Large intestine (tissue), 3 donors: ENCODE measurements around the gene PLCB1. TPM values are rescaled to one million over a fixed set of nuclear protein-coding genes. Genes with fewer than 3 reads are reported as not detected.

Experiments
- DNase-seq, 2 donors: peaks; one replicate each; pipeline versions ENCODE4 v3.0.0 to v3.0.0-alpha.2; 2013
- H3K27ac ChIP-seq: one replicate; pipeline ENCODE4 v1.5.1; 2013; ENCODE audit warnings: low read length
- H3K27me3 ChIP-seq: 2 replicates; pipeline ENCODE4 v1.6.1; 2013; ENCODE audit warnings: low read length; ENCODE audit not compliant: control insufficient read depth, insufficient read depth
- H3K36me3 ChIP-seq: 2 replicates; pipeline ENCODE4 v1.6.1; 2013; ENCODE audit warnings: low read length; ENCODE audit not compliant: control insufficient read depth, insufficient read depth
- H3K4me1 ChIP-seq: one replicate; pipeline ENCODE4 v1.6.1; 2013; ENCODE audit warnings: low read length; ENCODE audit not compliant: control insufficient read depth, insufficient read depth
- H3K4me3 ChIP-seq: one replicate; pipeline ENCODE4 v1.5.1; 2013; ENCODE audit warnings: low read length
- H3K9me3 ChIP-seq: one replicate; pipeline ENCODE4 v1.6.1; 2013; ENCODE audit warnings: mild to moderate bottlenecking, low read depth, low read length, moderate library complexity; ENCODE audit not compliant: control insufficient read depth
- WGBS: methylation state at CpG from one replicate; pipeline ENCODE4 v1.1.5; 2013; ENCODE audit warnings: low lambda C conversion rate; ENCODE audit not compliant: insufficient coverage; 5-methylcytosine and 5-hydroxymethylcytosine counted together
- polyA plus RNA-seq: library from polyadenylated mRNA; unstranded; fragments of 120-200 nt; gene quantifications from one replicate; pipeline ENCODE4 v1.2.1, GENCODE V29; 2013

The PLCB1 gene
- polyA plus RNA-seq, 1 donor: 7.4 TPM

DNA sequence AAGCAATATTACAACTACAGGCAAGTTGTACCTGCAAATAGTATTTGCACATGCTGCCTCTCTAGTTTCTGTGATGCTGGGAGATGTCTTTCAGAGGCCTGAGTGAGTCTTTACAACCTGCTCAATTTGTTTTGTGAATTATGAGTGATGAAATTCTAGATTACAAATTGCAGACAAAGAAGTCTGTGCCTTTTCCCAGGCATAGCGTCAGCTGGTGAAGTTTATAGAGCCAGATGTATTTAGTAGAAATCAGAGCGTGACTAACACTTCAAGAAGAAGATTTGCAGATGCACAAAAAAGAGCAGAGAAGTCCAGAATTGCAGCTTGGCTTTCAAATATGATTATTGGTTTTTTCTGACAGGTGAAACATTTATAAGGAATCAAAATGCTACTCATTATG lies 289.9 kb downstream of the PLCB1 start:
- no peak overlapping the region for H3K27ac ChIP-seq
- no peak for DNase-seq
- no peaks in the 10 kb centered on the region for H3K9me3 ChIP-seq
- H3K27me3 ChIP-seq: no peaks in the 10 kb centered on the region
- 87% methylated on average over 2 of the region's 2 CpGs for WGBS
- H3K36me3 ChIP-seq: no peaks in the 10 kb centered on the region
- H3K4me3 ChIP-seq: no peak overlapping the region
- no peaks in the 10 kb centered on the region for H3K4me1 ChIP-seq

DNA sequence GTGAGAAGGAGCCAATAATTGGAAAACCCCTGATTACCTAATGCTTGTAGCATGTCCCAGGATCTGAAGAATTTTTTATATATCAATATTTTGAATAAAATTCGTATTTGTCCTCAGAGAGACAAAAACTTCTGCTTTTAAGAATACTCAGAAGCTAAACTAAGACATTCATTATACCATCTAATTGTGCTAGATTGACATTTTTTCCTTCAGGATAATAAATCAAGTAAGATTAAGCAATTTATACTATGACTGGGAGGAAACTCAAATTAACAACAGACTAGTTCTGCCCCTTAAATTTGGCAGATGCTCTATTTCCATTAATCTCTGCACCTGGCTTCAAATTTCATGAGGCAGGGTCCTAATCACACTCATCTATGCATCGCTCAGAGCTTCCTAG lies 291.4 kb downstream of the PLCB1 start:
- no peak for DNase-seq
- Histone ChIP-seq H3K4me3 (no peak overlapping the region), H3K36me3 (no peaks in the 10 kb centered on the region), H3K4me1 (no peaks in the 10 kb centered on the region), H3K27me3 (no peaks in the 10 kb centered on the region), H3K27ac (no peak overlapping the region), H3K9me3 (no peaks in the 10 kb centered on the region)
- 89% methylated on average over 1 of the region's 2 CpGs for WGBS

DNA sequence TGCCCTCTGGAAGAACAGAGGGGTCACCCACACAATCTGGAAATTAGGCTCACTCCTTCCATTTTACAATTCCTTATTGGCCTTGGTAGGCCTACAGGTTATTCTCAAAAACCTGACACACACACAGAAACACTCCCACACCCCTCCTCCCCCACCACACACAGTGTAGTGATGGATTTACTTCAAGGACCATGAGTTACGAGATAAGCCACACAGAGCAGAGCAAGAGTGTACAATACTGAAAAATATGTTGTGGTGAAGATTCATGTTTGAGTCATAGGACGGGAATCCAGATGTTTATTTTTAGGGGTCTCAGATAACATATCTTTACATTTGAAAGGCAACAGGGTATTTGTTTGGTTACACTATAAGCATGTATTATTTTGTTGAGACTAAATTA lies 291.9 kb downstream of the PLCB1 start:
- Histone ChIP-seq H3K36me3 (no peaks in the 10 kb centered on the region), H3K4me1 (no peaks in the 10 kb centered on the region), H3K27me3 (no peaks in the 10 kb centered on the region), H3K4me3 (no peak overlapping the region), H3K27ac (no peak overlapping the region), H3K9me3 (no peaks in the 10 kb centered on the region)
- DNase-seq: no peak
- WGBS: no CpG with 5 or more reads among the region's 2 CpGs

DNA sequence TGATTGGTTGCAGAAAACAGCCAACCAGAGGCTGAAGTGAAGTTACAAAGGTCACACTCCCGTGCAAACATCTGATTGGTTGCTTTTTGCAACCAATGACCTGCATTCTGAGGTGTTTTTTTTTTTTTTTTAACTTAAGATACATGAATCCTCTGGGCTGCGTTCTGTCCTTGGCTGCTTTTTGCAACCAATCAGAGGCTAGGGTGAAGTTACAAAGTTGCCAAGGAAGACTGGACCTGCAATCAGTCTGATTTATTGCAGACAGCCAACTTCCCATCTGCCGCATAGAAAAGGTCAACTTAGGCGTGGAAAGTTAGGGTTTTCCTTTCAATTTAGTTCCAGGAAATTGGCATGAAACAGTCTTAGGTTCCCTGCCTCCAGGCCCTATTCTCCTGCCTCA lies 292.9 kb downstream of the PLCB1 start:
- DNase-seq: no peak
- H3K4me1 ChIP-seq: no peaks in the 10 kb centered on the region
- no peaks in the 10 kb centered on the region for H3K27me3 ChIP-seq
- H3K27ac ChIP-seq: no peak overlapping the region
- H3K4me3 ChIP-seq: no peak overlapping the region
- H3K36me3 ChIP-seq: no peaks in the 10 kb centered on the region
- H3K9me3 ChIP-seq: no peaks in the 10 kb centered on the region
- no CpG with 5 or more reads among the region's 4 CpGs for WGBS

DNA sequence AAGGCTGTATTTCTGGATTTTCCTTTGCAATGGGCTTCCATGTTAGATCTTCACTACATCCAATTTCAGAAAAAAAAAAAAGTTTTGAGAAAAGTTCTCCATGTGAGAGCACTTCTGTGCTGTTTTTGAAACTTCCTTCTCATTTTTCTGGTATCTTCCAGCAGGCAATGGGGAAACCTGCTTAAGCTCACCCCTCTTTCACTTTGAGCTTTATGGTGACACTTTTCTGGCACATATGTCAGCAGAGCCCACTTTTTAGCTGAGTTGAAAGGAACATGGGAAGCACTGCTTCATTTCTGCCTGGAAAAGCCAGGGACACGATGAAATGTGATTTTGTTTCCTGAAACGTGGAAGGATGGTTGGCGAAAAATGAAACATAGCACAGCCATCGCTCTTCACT lies 293.7 kb downstream of the PLCB1 start:
- H3K27ac ChIP-seq: no peak overlapping the region
- no peak overlapping the region for H3K4me3 ChIP-seq
- no peak for DNase-seq
- H3K4me1 ChIP-seq: no peaks in the 10 kb centered on the region
- WGBS: no CpG with 5 or more reads among the region's 4 CpGs
- no peaks in the 10 kb centered on the region for H3K36me3 ChIP-seq
- no peaks in the 10 kb centered on the region for H3K27me3 ChIP-seq
- no peaks in the 10 kb centered on the region for H3K9me3 ChIP-seq

DNA sequence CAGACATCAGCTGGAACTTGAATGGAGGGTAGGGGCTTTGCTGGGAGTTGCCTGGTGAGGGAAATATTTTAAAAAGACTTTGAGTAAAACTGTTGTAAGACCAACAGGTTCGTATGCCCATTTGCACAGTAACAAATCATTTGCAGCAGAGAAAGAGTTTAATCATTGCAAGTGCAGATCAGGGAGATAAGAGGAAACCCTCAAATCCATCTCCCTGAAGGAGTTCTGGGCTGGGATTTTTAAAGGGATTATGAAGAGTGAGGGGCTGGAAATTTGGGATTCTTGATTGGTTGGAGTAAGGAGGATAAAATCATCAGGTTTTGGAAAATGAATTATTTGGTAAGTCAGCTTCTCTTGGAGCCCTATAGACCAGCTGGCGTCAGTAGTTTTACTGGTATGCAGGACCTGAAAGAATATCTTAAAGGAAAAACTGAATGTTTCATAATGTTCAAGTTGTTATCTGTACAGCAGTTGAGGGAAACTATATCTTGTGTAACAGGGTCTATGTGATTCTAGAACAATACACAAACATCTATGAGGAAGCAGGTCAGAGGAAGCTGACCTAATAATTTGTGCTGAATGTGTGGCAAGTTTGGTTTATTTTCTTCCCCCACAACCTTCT lies 295.5 kb downstream of the PLCB1 start:
- no peaks in the 10 kb centered on the region for H3K4me1 ChIP-seq
- no peaks in the 10 kb centered on the region for H3K36me3 ChIP-seq
- no peak overlapping the region for H3K27ac ChIP-seq
- WGBS: no CpG with 5 or more reads among the region's 2 CpGs
- no peak for DNase-seq
- H3K27me3 ChIP-seq: no peaks in the 10 kb centered on the region
- H3K9me3 ChIP-seq: no peaks in the 10 kb centered on the region
- no peak overlapping the region for H3K4me3 ChIP-seq

DNA sequence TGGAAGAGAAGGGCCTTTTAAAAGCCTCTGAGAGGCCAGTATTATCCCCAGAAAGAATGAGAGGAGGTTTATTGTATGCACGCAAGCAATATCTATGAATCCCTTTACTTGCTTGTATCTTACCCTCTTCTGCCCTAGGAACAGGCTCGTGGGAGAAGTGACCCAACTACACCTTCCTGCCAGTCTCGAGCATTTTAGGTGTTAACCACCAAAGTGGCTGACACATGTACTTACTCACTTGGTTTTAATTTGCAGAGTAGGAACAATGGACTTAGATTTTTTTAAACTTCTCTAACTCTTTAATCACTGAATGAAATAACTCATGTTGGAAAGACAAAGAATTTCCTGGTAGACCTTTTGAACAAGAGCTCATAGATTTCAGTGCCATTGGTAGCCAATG lies 296.9 kb downstream of the PLCB1 start:
- H3K4me1 ChIP-seq: no peaks in the 10 kb centered on the region

DNA sequence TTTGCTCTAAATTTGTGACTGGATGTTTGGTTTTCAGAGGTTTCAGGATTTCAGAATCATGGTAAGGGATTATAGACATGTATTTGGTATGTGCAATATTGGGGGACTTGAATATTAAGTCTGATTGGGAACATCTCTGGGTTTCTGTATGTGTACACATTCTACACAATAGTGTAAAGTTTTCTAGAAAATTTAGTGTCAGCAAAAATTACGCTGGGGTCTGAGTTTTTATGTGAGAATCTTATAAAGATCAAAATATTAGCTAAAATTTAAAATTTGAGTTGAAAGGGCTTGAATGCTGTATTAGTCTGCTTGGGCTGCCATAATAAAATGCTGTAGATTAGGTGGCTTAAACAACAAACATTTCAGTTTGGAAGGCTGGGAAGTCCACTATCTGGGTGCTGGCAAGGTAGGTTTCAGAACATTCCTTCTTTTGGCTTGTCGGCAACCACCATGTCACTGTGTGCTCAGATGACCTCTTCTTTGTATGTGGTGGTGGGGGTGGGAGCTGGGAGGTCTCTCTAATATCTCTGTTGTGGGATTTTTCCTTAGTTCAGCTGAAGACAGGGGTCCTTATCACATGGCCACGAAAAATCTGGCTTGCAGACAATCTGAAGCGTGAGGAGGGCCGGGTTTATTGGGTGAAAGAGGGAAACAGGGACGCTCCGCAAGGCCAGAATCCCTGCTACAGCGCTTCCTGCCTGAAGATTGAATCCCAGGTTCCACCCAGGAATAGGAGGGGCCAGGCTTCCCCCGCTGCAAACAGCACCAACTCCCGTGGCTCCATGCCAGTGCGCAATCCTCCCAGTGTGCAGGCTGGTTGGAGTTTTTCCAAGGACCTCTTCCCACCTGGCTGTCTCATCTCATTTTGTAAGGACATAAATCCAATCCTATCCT lies 299.7 kb downstream of the PLCB1 start:
- Histone ChIP-seq H3K27ac (no peak overlapping the region), H3K9me3 (no peaks in the 10 kb centered on the region), H3K27me3 (no peaks in the 10 kb centered on the region), H3K4me3 (no peak overlapping the region), H3K4me1 (no peaks in the 10 kb centered on the region), H3K36me3 (no peaks in the 10 kb centered on the region)
- DNase-seq: no peak
- 100% methylated on average over 1 of the region's 11 CpGs for WGBS

More for the DNA sequence above, 296.9 kb downstream of the PLCB1 start:
- Histone ChIP-seq H3K9me3 (no peaks in the 10 kb centered on the region), H3K27me3 (no peaks in the 10 kb centered on the region), H3K27ac (no peak overlapping the region), H3K4me3 (no peak overlapping the region), H3K36me3 (no peaks in the 10 kb centered on the region)
- DNase-seq: no peak
- WGBS: no CpG with 5 or more reads among the region's 3 CpGs

DNA sequence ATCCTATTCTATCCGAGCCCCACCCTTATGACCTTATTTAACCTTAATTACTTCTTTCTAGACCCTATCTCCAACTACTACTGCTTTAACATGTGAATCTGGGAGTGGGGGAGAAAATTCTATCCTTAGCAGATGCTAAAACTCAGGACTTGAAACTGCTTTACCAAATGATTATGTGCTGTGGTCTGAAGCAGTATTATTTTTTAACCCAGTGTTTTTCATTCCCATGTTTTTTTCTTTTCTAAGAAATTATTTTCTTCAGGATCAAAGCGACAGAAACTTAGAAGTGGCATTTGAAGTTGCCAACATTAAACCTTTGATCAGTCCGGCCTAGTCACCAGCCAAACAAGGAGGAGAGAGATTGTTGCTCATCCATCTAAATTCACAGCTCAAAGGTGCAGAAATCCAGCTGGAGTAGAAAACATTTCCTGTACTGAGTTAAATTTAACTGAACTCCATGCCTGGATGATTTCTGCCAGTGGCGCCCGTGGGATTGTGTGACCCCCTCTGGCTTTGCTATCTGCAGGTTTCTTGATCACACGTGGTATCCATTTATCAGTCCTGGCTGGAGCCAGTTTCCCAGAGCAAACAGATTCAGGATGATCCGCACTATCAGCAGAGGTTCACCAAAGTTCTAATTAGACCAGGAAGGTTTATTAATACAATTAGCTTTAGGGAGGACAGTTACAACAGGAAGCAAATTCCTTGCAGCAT lies 300.5 kb downstream of the PLCB1 start:
- Histone ChIP-seq H3K27ac (no peak overlapping the region), H3K4me3 (no peak overlapping the region), H3K27me3 (no peaks in the 10 kb centered on the region), H3K9me3 (no peaks in the 10 kb centered on the region), H3K36me3 (no peaks in the 10 kb centered on the region), H3K4me1 (no peaks in the 10 kb centered on the region)
- DNase-seq: no peak
- WGBS: no CpG with 5 or more reads among the region's 7 CpGs

DNA sequence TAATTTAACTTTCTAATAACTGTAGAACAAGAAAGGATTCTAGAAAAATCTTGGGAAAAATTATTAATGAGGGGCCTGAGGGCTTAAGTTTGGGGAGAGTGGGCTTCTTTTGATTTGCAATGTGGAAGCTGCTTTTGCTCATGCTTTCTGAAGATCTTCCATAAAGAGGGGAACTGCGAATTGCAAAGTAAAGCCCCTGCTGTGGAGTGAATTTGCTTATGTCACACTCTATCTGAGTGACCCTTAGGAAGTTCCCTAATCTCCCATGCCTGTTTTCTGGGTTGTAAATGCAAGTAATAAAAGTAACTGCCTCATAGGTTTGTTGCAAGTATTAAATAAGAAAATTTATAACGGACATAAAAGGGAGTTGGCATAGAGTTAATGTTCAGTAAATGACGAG lies 301.2 kb downstream of the PLCB1 start:
- no peaks in the 10 kb centered on the region for H3K27me3 ChIP-seq
- no peaks in the 10 kb centered on the region for H3K4me1 ChIP-seq
- no CpG with 5 or more reads among the region's 3 CpGs for WGBS
- no peaks in the 10 kb centered on the region for H3K9me3 ChIP-seq
- no peaks in the 10 kb centered on the region for H3K36me3 ChIP-seq
- H3K27ac ChIP-seq: no peak overlapping the region
- no peak for DNase-seq
- no peak overlapping the region for H3K4me3 ChIP-seq
